Stimulated activated CD4-positive, alpha-beta T cell treated with anti-CD3 and anti-CD28 coated beads, Interleukin-2, amount 100 ng/mL, for 24 hours (primary cell): ENCODE measurements around the gene CCDC137.

Experiments
- DNase-seq, 2 donors: peaks; one replicate each; pipeline ENCODE4 v3.0.0-alpha.2; 2020

Gene CCDC137

DNA sequence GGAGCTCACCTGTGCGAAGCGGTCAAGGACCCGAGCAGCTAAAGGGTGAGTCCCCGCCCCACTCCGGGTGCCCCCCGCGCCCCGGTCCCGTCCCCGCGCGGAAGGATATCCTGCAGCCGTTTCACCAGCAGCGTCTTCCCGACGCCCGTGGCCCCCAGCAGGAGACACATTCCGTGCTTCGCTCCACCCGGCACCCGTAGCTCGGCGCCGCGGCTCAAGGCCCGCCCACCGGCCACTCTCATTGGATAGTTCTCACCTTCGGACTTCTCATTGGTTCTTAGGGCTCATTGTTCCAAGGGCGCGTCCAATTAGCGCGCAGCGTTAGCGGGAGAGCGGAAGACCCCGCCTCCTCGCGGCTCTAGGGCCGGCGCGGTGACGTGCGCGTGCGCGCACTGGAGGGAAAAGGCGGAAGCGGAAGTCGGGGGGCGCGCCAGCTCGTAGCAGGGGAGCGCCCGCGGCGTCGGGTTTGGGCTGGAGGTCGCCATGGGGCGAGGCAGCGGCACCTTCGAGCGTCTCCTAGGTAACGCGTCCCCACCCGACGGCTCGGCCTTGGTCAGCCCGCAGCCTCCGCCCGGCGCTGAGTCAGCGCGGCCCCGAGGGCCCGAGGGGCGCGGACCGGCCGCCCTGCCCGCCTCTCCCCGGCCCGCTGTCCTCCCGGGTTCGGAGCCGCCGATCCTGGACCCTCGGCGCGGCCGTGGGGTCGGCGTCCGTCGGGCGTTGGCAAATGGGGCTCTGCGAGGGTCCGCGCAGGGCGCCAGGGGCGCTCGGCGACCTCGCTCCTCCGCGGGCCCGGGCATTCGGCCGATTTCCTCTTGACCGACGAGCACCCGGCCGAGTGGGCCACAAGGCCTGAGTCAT, 17.3 kb downstream of the CCDC137 start, which contains the start of the genes ARL16 and HGS:
ARL16 (minus strand) TSS at position 214 of the 858 bp plus-strand sequence; CDS start at position 170, 44 bp downstream.
HGS (plus strand) TSS at position 428 of the 858 bp plus-strand sequence; CDS start at position 484, 56 bp downstream.
- DNase-seq, result peak; percentile 97 to 98

DNA sequence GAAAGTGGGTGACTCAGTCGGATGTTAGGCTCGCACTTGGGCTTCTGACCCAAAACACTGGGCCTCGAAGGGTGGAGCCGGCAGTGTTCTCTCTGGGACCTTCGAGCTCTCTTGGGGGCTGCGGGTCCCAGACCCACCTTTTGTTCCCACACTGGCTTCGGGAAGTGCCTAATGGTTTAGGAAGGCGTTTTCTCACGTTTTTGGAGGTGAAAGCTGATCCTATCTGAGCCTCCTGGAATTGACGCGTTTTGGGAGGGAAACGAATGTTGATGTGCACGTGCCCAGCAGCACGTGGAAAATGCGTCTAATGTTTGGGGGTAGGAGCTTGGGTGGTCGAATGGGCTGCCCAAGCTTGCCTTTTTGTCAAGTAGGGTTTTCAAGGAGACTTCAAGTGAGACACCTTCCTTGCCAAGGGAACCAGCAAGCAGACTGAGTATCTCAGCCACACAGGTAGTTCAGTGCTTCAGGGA, 17.9 kb downstream of the CCDC137 start:
- no peak for DNase-seq

DNA sequence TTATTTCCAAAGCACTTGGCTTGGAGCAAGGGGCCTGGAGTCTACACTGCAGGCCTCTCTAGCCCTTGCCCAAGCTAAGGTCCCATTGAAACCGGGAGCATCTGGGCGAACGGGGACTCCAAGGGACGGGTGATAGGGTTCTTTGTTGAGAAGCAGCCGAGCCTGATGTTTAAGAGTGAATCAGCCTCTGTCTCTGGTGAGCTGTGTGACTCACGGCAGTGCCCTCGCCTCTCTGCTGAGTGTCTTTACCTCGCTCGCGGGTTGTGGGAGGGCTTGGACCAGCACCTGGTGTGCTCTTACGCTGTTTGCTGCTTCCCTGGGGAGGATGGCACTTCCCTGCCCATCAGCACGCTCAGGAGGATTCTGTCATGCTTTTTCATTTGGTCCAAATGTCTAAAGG, 18.6 kb downstream of the CCDC137 start:
- peak; percentile 63 to 69 for DNase-seq

DNA sequence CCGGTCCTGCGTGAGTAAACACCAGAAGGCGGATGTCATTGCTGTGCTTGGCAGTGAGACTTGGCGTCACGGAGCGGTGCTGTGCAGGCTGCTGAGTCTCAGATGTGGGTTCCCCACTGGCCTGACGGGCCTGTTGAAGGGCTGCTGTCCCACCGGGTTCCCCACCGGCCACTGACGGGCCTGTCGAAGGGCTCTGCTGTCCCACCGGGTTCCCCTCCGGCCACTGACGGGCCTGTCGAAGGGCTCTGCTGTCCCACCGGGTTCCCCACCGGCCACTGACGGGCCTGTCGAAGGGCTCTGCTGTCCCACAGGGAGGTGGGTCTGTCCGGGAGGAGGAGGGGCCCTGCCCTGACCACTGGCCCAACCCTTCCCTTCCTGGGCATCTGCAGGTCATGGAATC, 20.1 kb downstream of the CCDC137 start:
- DNase-seq, result no peak

DNA sequence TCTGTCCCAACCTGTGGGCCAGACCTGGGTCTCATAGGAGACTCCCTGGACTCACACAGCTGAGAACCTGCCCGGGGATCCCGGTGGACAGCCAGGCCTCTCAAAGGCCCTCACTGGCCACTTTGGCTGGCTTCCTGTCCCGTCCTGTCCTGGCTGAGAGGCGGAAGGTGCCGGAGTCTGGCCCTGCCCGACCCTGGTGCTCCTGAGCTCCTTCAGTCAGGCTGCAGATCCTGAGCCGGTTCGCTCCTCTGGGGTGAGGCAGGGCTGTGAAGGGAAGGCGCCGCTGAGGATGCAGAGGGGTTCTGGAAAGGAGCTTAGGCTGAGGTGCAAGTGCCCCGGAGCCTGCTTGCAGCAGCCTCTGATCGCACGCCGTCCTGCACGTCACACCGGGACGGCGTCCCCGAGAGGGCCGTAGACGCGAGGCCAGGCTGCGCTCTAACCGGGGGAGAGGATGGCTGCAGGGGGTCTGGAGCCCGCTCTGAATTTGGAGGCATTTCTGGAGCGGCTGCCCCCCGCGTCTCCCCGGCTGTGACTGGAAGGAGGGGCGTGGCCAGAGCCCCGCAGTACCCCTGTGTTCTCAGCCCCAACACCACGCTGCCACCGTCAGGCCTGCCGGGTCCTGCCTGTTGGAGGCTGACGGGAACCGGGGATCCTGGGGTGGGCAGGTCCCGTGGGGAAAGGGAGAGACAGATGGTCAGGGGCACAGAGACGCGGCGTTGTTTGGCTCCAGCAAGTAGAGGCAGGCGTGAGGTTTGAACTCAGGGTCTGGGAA, 21.4 kb downstream of the CCDC137 start:
- no peak for DNase-seq

DNA sequence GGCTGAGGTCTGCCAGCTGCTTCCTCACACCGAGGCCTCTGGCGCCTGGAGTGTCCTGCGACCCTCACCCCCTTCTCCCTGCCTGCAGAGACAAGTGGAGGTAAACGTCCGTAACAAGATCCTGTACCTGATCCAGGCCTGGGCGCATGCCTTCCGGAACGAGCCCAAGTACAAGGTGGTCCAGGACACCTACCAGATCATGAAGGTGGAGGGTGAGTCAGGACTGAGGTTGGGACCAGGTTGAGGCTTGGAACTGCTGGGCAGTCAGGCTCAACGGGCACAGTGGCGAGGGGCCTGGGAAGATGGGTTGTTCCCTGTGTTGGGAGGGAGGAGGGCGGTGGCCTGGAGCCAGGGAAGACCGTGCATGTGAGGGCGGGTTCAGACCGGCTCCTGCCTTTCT, 22.1 kb downstream of the CCDC137 start:
- no peak for DNase-seq

DNA sequence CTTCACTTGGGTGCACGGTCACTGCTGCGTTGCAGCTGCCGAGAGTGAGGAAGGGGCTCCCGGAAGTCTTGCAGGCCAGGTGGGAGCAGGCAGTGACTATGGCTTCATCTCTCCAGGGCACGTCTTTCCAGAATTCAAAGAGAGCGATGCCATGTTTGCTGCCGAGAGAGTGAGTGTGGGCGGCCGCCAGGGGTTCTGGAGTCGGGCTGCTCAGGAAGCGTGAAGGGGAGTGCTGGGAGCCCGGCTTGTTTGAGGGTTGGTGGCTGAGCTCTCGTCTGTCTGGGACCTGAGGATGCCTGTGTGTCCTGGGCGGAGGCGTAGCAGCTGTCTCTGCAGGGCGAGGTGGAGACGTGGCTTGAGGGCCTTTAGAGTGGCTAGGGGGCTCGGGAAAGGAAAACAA, 23.5 kb downstream of the CCDC137 start:
- DNase-seq, result no peak

DNA sequence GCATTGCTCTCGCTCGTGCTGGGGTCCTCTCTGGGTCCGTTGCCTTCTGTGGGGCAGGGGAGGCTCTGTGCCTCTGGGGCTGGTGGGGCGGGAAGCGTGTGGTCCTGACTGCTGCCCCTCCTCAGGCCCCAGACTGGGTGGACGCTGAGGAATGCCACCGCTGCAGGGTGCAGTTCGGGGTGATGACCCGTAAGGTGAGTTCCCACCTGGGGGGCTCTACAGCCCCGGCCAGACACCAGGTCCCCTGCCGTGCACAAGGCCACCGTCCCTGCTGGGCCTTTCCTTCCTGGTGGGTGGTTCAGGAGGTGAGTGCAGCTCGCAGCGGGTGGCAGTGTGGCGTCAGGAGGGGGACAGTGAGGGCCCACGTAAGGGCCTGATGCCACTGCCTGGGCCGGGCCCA, 24.0 kb downstream of the CCDC137 start:
- no peak for DNase-seq

DNA sequence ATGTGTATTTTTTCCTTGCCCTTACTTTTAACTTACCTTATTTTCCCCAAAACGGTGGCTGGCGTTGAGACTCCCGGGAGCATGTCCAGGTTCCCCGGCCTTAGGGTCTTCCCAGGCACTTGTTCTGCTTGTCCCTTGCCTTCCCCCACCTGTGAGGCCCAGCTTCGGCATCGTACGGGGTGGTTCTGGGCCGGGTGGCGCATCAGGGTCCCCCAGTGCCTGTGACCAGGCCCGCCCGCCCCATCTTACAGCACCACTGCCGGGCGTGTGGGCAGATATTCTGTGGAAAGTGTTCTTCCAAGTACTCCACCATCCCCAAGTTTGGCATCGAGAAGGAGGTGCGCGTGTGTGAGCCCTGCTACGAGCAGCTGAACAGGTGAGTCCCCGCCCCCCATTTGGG, 24.7 kb downstream of the CCDC137 start:
- no peak for DNase-seq

DNA sequence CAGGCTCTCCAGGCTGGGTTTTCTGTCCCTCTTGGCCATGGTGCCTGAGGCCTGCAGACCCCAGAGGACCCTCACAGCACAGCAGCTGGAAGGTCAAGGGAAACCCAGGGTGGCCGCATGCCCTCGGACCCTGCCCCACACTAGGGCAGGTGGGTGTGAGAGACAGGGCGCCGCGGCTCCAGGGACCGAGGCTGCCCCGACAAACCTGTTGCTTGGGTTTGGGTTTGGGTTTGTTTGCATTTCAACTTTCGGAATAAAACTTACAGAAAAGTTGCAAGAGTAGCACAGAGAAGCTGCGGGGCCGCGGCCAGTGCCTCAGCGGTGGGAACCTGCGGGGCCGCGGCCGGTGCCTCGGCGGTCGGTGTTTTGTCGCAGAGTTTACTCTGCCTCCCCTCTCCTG, 25.1 kb downstream of the CCDC137 start:
- no peak for DNase-seq

DNA sequence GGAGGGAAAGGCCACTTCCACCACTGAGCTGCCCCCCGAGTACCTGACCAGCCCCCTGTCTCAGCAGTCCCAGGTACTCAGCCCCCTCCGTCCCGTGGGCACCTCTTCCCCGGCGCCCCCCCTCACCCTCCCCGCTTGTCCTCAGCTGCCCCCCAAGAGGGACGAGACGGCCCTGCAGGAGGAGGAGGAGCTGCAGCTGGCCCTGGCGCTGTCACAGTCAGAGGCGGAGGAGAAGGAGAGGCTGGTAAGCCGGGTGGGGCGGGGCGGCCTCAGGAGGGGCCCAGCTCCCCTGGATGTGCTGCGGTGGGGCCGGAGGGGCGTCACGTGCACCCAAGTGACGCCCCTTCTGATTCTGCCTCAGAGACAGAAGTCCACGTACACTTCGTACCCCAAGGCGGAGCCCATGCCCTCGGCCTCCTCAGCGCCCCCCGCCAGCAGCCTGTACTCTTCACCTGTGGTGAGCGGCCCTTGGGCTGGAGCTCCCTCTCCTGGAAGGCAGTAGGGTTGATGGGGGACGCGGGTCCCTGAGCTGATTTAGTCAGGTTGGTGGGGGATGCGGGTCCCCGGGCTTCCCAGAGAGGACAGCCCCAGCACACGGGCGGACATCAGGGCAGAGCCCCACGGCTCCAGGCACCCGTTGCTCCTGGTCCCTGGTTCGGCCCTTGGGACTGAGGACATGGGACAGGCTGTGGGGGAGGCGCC, 27.1 kb downstream of the CCDC137 start:
- no peak for DNase-seq

DNA sequence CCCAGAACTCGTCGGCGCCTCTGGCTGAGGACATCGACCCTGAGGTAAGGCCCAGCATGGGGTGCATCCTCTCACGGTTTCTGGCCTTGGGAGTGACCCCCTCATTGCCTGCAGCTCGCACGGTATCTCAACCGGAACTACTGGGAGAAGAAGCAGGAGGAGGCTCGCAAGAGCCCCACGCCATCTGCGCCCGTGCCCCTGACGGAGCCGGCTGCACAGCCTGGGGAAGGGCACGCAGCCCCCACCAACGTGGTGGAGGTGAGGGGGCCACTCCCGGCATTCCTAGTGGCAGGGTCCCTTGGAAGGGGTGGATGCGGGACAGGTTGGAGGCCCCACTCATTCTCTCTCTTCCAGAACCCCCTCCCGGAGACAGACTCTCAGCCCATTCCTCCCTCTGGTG, 28.3 kb downstream of the CCDC137 start:
- no peak for DNase-seq

DNA sequence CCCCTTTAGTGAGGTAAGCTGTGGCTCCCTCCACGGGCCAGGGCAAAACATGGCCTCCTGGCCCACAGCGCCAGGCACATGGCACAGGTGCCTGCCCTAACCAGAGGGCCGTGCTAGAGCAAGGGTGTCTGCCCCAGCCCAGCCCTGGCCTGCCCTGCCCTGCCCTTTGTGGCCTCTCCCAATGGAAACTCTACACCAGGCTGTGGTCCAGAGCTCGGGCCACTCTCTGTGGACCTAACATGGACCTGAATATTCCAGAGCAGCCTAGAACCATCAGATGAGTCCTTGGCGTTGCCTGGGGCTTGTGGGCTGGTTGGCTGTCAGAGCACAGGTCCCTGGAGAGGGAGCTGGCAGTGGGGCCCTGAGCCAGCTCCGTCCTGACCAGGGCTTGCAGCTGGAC, 28.7 kb downstream of the CCDC137 start:
- no peak for DNase-seq

DNA sequence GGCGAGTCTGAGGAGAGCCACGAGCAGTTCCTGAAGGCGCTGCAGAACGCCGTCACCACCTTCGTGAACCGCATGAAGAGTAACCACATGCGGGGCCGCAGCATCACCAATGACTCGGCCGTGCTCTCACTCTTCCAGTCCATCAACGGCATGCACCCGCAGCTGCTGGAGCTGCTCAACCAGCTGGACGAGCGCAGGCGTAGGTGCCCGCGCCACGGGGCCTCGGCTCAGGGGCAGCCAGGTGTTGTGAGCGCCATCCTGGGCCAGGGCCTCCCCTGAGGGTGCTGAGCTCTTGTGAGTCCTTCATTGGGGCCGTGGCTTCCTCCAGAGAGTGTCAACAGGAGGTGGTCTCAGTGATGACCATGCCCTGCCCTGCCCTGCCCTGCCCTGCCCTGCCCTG, 29.3 kb downstream of the CCDC137 start:
- DNase-seq, result no peak

DNA sequence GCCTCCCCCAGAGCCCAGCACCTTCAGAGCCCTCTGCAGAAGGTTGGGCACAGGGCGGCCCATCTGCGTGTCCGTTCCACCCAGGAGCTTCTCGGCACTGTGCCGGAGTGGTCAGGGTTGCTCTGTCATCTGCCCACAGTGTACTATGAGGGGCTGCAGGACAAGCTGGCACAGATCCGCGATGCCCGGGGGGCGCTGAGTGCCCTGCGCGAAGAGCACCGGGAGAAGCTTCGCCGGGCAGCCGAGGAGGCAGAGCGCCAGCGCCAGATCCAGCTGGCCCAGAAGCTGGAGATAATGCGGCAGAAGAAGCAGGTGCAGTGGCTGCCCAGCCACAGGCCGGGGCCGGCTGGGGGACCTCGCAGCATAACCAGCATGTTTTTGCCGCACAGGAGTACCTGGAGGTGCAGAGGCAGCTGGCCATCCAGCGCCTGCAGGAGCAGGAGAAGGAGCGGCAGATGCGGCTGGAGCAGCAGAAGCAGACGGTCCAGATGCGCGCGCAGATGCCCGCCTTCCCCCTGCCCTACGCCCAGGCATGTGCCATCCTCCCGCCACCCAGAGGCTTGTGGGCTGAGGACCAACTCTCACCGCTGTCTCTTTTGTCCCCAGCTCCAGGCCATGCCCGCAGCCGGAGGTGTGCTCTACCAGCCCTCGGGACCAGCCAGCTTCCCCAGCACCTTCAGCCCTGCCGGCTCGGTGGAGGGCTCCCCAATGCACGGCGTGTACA, 29.8 kb downstream of the CCDC137 start:
- no peak for DNase-seq

DNA sequence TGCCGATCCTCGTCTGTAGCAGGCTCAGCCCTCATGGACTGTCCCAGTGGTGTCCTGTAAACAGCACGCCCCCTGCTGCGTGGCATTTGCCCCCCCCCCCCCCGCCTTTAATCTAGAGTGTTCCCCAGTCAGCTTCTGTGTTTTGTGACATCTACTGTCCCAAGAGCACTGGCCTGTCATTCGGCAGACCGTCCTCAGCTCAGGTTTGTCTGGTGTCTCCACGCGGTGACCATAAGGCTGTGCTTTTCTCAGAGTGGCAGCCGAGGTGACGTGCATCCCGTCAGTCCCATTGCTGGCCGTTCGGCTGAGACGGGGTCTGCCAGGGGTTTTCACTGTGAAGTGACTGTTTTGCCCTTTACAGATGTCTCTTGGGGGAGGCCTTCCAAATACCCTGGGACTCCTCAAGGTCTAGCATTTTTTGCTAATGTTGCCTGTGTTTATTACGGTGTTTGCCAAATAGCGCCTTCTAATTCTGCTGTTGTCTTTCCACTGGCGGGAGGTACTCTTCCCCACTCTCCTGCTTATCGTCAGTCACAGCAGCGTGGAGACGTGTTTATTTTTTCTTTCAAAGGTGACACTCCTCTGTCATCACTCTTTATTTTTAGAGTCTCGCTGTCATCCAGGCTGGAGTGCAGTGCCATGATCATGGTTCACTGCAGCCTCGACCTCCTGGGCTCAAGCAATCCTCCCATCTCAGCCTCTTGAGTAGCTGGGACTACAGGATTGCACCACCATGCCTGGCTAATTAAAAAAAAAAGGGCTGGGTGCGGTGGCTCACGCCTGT, 30.9 kb downstream of the CCDC137 start:
- DNase-seq, result no peak

DNA sequence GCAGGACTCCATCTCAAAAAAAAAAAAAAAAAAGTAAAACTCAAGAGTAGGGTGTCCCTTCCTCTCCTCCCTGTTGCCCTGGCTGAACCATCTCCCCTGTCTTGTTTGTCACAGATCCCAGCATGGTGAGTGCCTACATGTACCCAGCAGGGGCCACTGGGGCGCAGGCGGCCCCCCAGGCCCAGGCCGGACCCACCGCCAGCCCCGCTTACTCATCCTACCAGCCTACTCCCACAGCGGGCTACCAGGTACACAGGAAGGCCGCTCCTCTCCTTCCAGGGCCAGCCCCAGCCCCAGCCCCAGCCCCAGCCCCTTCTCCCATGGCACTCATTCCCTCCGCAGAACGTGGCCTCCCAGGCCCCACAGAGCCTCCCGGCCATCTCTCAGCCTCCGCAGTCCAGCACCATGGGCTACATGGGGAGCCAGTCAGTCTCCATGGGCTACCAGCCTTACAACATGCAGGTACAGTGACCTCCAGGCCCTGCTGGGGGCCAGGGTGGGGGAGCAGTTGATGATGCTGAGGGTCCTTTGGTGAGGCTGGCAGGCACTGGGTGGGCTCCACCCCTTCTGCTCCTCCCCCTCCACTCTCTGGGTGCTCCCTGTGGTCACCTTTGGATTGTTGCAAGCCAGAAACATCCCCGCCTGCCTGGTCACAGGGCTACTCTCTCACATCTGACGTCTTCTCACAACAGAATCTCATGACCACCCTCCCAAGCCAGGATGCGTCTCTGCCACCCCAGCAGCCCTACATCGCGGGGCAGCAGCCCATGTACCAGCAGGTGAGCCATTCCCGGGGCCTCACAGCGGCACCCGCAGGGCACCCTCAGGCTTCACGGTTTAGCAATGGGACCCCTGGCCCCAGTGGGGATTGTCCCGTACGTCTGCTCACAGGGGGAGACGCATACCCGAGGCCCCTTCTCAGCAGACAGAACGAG, 34.1 kb downstream of the CCDC137 start:
- DNase-seq, result no peak

DNA sequence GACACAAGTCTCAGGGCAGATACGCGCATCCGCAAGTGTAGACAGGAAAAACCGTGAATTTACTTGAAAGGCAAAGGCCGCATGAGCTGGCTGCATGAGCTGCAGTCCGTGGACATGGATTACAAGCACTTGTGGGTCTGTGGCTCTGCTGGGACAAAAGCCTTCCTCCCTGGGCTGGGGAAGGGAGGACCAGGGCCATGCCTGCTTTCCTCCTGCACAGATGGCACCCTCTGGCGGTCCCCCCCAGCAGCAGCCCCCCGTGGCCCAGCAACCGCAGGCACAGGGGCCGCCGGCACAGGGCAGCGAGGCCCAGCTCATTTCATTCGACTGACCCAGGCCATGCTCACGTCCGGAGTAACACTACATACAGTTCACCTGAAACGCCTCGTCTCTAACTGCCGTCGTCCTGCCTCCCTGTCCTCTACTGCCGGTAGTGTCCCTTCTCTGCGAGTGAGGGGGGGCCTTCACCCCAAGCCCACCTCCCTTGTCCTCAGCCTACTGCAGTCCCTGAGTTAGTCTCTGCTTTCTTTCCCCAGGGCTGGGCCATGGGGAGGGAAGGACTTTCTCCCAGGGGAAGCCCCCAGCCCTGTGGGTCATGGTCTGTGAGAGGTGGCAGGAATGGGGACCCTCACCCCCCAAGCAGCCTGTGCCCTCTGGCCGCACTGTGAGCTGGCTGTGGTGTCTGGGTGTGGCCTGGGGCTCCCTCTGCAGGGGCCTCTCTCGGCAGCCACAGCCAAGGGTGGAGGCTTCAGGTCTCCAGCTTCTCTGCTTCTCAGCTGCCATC, 34.9 kb downstream of the CCDC137 start:
- no peak for DNase-seq

DNA sequence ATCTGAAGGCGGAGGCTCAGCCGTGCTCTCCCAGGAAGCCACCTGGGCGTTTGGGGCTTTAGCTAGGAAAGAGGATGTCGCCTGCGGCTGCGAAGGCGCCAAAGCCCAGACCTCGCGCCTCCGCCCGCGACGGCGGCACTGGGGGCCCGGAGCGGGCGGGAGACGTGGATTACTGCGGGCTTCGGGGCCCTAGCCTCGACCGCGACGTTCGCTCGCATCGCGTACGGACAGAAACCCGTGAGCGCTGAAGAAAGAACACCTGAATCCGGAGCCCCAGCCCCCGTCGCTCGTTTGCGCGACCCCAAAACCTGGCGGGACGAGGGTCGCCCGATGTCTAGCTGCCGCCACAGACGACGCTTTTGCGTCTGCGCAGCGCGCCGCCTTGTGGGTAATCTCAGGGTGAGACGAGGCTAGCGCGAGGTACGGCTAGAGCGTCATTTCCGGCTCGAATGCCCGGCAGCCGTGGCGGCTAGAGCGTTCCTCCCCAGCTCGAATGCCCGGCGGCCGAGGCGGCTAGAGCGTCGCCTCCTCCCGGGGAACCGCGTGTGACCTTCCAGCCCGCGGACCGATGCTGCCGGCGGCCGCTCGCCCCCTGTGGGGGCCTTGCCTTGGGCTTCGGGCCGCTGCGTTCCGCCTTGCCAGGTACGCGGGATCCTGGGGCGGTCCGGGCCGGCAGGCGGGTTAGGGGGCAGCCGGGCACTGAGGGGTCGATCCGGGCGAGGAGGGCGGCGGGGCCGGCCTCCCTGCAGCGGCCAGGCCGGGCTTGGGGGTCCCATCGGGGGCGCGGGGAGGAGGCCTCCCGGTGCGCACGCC, 36.6 kb downstream of the CCDC137 start, which contains the start of gene MRPL12:
MRPL12 (plus strand) TSS at position 434 of the 813 bp plus-strand sequence; CDS start at position 569, 135 bp downstream.
- peak; percentile 91 to 92 for DNase-seq
